Stimulated activated CD4-positive, alpha-beta T cell treated with anti-CD3 and anti-CD28 coated beads, TNF-alpha, amount 100 ng/mL, for 1 hour (primary cell): ENCODE data around the gene FLOT2.
"Not testable (repeated sequence)": the region's sequence is repeated elsewhere in the genome, so short reads cannot be mapped to it uniquely, and the experiment has no call there.

Experiments used
- DNase-seq, 3 donors: peaks; one replicate each; pipeline ENCODE4 v3.0.0-alpha.2; 2020; ENCODE audit warnings: low read depth in 3 of 3, low spot score in 1 of 3

FLOT2 gene

DNA sequence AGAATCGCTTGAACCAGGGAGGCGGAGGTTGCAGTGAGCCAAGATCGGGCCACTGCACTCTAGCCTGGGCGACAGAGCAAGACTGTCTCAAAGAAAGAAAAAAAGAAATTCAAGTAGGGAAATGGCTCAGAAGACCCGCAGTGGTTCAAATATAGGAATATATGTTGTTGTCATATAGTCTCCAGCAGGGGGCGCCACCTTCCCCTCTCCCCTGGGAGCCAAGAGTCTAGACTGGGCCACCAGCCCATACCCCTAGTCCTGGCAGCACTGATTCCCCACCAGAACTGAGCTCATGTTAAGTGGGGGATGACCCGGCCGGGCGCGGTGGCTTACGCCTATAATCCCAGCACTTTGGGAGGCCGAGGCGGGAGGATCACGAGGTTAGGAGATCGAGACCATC, 48.9 kb downstream of the FLOT2 start:
- DNase-seq, result peak in 2 of 3 donors; percentile 21 to 57

DNA sequence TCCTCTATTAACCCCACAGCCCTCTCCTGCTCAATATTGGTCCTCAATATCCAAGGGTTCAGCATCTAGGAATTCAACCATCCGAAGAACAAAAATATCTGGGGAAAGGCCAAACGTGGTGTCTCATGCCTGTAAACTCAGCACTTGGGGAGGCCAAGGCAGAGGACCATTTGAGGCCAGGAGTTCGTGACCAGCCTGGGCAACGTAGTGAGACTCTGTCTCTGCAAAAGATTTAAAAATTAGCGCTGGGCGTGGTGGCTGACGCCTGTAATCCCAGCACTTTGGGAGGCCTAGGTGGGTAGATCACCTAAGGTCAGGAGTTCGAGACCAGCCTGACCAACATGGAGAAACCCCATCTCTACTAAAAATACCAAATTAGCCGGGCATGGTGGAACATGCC, 50.8 kb downstream of the FLOT2 start:
- DNase-seq, result not testable (repeated sequence)

DNA sequence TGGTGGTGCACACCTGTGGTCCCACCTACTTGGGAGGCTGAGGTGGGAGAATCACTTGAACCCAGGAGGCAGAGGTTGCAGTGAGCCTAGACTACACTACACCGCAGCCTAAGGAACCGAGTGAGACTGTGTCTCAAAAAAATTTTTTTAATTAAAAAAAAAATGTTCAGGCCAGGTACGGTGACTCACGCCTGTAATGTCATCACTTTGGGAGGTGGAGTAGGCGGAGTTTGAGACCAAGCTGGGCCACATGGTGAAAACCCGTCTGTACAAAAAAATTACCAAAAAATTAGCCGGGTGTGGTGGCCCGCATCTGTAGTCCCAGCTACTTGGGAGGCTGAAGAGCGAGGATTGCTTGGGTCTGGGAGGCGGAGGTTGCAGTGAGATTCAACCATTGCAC, 51.3 kb downstream of the FLOT2 start:
- no peak for DNase-seq

DNA sequence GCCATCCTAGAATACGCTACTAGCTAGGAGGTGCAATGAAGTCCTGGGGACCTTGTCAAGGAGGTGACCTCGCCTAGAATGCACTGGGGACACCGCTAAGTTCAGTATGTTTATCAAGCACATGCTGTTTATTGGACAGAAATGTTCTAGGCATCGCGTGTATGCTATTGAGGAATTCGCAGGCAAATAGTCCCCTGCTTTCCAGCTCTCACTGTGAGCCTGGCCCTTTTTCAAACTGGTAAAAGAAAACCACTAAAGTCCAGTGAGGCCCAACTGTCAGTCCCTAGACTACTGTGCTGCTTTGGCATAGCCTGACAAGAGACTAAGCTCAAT, 53.8 kb downstream of the FLOT2 start:
- no peak for DNase-seq

DNA sequence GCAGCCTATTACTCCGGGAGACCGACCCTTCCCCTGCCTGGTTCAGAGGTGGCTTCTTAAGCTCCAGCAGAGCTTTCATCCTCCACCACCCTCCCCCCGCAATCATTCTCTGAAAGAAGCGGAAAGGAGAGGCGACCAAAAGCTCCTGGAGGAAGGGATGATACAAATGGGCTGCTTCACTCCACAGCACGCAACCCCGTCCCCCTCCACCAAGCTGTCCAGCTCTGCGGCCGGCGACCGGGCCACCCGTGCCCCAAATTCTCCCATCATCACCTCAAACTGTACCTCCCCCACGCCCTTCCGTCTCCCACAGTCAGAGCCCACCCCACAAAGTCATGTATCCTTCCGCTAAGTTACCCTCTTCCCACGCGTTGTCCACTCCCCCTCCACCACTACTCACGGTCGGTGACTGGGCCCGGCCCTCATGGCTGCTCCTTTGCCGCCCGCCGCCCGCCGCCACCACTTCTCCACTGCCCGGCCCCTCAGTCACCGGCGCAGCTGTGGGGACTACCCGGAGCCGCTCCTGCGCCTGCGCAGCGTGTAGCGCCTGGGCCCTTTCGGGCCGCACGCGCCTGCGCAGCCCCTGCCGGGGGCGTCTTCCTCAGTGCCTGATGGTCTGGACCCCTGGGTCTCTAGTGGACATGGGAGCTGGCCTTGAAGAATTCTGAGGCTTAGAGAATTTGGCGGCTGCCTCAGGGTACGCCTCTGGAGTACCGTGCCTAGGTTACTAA, 55.1 kb downstream of the FLOT2 start, which contains the start of gene FAM222B:
Gene FAM222B (minus strand): TSS at position 509 of the 731 bp plus-strand sequence. CDS start 76,123 bp downstream, outside the sequence.
- DNase-seq, result peak; percentile 66 to 80 (median 72)

GRCh38 chr17:28841901-28842281, 55.6 kb downstream of the FLOT2 start:
- no peak for DNase-seq

- DNase-seq, result no peak
Measured at GRCh38 chr17:28839221-28839620, 58.3 kb downstream of the FLOT2 start.

DNA sequence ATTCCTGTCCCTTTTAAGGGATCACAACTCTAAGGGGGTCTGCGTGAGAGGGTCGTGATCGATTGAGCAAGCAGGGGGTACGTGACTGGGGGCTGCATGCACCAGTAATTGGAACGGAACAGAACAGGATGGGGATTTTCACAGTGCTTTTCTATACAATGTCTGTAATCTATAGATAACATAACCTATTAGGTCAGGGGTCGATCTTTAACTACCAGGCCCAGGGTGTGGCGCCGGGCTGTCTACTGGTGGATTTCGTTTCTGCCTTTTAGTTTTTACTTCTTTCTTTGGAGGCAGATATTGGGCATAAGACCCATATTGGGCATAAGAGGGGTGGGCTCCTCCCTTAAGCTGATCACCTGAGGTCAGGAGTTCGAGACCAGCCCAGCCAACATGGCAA, 61.0 kb downstream of the FLOT2 start:
- not testable (repeated sequence) for DNase-seq

GRCh38 chr17:28834420-28834819, 63.1 kb downstream of the FLOT2 start:
- DNase-seq, result no peak
